ENCODE measurements around the gene CLSTN2.

Gene CLSTN2

GRCh38 chr3:140153736-140154135 lies 218.8 kb downstream of the CLSTN2 start:
- DNase-seq = no peak

GRCh38 chr3:140157161-140157560 lies 222.2 kb downstream of the CLSTN2 start:
- DNase-seq = no peak

DNA sequence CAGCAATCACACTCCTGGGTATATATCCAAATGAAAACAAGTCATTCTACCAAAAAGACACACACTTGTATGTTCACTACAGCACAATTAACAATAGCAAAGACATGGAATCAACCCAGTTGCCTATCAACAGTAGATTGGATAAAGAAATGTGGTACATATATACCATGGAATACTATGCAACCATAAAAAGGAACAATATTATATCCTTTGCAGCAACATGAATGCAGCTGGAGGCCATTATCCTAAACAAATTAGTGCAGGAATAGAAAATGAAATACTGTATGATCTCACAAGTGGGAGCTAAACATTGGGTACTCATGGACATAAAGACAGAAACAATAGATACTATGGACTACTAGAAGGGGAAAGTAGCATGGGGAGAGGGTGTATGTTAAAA lies 224.7 kb downstream of the CLSTN2 start:
- no peak for DNase-seq

GRCh38 chr3:140160553-140160952 lies 225.6 kb downstream of the CLSTN2 start:
- no peak for DNase-seq

GRCh38 chr3:140162551-140162950 lies 227.6 kb downstream of the CLSTN2 start:
- no peak for DNase-seq

DNA sequence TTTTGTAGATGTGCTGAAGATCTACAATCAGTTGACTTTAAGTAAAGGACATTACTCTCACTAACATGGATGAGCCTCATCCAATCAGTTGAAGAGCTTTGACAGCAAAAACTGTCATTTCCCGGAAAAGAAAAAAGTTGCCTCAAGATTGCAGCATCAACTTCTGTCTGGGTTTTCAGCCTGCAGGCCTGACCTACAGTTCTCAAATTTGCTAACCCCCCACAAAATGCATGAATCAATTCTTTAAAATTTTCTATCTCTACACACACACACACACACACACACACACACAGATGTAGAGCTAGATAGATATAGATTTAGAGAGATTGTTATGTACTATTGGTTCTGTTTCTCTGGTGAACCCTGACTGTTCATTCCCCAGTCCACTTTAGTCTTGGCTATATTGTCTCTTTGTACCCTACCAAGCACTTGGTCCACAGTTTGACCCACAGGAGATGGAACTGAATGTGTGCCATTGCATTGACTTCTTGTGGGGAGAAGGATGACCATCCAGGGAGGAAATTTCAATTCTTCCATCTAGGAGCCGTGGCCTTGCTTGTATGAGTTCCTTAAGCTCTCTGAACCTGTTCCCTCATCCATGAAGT lies 228.3 kb downstream of the CLSTN2 start:
- DNase-seq = no peak

DNA sequence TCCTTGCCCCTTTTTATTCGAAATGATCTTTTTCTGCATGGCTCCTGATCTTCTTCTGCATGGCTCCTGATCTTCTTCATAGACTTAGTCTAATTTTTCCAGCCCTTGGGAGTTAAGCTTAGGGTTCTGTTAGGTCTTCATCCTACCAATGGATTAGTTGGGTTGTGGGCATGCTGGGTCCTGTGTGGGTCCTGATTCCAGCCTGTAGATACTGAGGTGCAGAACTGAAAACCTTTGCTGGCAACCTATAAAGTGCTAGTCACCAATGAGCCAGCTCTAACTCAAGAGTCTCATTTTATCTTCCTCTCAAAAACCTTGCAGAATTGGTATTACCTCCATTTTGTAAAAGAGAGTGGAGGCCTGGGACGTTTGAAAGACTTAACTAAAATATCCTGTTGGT lies 229.2 kb downstream of the CLSTN2 start:
- no peak for DNase-seq

DNA sequence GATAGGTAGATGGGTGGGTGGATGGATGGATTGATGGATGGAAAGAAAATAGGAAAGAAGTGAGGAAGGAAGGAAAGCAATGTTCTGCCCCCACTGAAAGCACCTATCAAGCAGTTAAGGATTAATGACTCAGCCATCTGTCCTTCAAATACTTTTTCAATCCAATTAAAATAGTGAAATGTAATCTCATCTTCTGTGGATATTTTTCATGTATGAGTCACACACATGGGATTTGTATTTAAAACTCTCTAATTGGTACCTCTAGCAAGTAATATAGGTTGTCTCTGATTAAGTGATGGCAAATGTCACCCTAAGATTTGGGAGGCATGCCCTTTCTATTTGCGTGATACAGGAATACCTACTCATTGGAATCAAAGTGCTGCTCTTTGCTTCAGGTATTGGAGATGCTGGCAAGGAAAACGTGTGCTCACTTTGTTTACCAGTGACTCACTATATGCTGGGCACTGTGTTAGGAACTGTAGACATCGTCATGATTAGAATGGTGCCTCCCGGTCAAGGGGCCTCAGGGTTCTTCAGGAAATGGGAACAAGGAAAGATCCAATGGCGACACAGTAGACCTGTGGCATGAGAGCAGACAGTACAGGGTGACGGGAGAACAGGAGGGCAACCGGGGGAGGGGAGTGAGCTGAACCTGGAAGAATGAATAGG lies 230.1 kb downstream of the CLSTN2 start:
- no peak for DNase-seq

GRCh38 chr3:140165781-140166180 lies 230.8 kb downstream of the CLSTN2 start:
- DNase-seq = no peak

DNA sequence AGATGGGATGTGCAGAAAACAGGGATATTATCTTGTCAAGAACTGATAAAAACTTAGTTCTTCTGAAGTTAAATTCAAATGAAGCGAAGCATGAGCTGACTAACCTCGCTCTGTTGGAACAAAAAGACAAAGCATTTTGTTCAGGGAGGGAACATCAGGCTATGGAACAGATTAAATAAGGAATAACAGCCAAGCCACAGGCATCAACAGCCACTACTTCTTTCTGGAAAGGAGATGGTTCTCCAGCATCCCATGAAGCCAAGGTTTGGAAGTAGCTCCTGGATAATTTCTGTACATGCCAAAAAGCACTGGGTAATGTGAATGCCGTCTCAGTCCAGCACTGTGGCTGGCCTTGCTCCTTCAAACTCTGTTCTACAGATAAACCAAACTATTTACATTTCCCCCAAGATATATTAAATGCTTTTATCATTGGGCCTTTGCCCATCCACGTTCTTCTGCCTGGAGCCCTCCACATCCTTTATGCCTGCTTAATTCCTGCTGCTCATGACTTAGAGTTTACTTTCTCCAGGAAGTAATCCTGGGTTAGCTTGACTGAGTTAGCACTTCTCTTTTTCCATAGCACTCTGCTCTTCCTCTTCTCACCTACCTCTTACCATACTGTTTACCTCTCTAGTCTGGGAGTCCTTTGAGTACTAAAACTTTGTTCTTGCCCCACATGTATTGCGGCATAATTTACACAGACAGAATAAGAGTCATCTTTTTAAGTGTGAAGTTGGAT lies 232.0 kb downstream of the CLSTN2 start:
- DNase-seq = no peak

- DNase-seq = no peak
Observed at GRCh38 chr3:140167600-140168281, 232.8 kb downstream of the CLSTN2 start.

GRCh38 chr3:140170612-140171011 lies 235.6 kb downstream of the CLSTN2 start:
- DNase-seq = no peak

DNA sequence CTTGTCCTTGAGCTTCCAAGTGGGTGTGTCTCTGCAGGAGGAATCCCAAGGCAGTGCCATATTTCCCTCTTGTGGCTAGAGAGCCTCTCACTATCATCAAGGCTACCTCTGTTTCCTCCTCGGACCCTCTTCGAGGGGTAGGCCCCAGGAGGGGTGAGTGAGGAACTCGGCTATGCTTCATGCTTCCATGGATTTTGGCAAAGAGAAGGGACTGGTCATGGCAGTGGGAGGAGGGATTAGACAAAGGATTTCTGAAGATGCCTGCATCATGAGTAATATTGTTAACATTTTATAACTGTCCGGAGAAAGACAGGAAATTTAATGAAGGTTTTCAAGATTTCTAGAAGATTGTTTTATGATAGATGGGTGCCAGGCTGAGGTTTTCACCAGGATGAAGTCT lies 241.5 kb downstream of the CLSTN2 start:
- DNase-seq = no peak

DNA sequence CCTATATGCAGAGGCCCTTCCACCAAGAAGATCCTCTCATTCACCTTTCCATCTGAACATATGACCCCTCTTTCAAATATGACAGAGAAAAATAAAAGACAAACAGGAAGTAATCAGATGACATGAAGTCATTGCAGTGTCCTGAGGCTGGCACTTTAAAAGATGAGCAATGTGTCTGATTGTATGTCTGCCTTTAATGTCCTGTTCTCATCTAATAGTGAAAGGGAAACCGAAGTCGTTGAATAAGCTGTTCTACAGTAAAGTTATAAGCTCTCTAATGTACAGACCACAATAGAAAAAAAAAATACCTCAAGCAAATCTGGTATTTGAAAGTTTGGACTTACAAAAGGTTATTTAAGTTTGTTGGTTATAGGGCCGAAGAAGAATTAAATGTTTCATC lies 243.0 kb downstream of the CLSTN2 start:
- no peak for DNase-seq

DNA sequence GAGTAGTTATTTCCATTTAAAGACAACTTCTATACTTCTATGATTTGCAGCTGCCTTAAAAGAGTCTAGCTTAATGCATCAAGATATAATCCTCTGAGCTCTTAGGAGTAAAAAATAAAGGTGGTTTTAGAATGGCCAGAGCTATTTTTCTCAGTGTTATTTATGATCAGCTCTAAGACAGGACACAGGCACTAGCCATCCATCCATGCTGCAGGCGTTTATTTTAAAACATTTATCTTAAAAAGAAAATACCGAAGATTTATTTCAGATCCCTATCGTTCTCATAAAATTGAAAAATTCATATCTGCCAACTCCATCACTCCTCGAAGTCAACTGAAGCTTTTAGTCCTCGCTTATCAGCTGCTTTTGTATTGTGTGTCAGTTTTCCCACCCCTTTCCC lies 243.5 kb downstream of the CLSTN2 start:
- DNase-seq = no peak

GRCh38 chr3:140180603-140181002 lies 245.6 kb downstream of the CLSTN2 start:
- DNase-seq = no peak

DNA sequence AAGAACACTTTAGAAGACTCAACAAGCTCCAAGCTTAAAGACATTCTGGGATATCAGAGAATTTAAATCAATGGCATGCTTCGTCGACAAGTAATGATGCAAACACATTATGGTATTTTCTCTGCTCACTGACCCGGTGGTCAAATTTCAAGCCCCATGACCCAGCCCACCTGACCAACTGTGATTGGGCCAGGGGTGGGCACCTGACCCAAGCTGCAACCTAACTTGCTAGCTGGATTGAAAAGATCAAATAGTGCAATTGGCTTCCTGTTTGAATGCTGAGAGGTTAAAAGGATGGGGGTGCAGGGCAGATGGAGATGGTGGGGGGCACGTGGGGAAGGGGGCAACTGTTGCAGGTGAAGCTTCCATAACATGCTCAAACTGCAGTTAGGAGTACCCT lies 250.4 kb downstream of the CLSTN2 start:
- no peak for DNase-seq

DNA sequence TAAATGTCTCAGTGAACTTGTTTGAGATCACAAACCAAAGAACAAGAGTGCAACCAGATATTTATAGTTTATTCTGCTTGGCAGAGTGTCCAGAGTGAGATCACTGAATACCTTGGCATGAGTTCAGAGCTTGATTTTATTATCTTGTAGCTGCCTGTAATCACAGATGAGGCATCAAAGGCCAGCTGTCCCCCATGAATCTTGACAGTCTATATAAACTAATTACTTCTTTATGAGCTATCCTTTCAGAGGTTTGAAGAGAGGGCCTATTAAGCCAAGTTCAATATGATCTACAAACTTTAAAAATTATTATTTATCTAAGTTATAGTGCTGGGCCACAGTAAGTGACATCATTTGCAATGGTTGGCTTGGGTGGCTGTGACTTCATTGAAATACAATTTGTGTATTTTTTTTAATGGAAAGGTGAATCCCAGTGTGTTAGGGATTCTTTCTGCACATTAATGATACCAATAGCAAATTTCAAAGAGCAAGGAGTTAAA lies 251.5 kb downstream of the CLSTN2 start:
- DNase-seq = no peak

DNA sequence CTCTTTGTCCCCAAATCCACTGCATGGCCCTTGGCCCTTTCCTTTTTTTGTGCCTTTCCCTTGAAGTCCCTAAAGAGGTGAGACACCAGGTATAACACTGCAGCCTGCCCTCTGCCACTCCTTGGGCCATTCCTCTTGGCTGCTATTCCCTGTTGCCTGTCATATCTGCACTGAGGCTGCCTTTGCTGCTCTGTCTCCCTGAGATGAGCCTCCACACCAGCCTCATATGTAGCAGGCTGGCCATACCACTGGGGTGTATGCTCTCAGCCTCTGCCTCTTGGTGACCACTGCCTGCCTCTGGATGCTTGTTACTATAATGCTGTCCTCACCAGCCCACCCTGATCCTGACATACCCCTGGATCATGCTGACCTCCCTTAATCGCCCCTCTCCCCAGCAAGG lies 252.0 kb downstream of the CLSTN2 start:
- DNase-seq = no peak

DNA sequence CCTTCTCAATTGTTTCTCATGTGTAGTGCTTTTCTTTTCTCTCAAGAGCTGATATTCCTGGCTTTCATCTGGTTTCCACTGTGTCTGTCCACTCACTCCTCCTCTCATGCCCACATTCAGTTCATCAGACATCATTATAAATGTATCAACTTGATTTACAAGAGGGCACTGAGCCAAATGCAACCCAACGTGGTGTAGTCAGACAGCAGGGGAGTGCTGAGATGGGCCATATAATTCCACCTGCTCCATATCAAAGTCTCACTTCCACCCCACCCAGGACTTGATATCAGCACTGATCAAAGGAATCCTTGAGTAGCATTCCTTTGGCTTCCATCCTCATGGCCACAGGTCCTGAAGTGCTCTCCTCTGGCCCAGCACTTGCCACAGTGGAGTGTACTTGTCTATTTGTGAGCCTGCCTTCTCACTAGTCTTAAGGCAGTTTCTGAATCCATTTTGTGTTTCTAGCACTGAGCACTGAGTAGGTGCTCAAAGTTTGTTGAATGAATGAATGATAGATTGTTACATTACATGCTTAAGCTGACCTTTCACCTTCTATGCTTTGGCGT lies 252.8 kb downstream of the CLSTN2 start:
- no peak for DNase-seq

GRCh38 chr3:140188285-140188684 lies 253.3 kb downstream of the CLSTN2 start:
- DNase-seq = no peak

DNA sequence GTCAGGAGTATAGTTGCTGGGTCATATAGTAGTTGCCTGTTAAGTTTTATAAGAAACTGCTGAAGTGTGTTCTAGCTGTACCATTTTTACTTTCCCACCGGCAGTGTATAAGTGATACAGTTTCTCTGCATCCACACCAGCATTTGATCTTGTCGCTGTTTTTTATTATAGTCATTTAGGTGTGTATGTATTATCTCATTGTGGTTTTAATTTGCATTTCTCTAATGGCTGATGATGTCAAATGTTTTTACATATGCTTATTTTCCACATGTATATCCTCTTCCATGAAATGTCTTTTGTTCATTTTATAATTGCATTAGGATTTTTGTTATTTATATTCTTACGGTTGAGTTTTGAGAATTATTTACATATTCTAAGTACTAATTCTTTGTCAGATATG lies 254.3 kb downstream of the CLSTN2 start:
- DNase-seq = no peak

GRCh38 chr3:140189976-140190375 lies 255.0 kb downstream of the CLSTN2 start:
- no peak for DNase-seq

All from activated CD8-positive, alpha-beta memory T cell treated with anti-CD3 and anti-CD28 coated beads for 24 hours (primary cell).